ENCODE results near the gene NFYA.

The NFYA gene

GRCh38 chr6:41027241-41027640, 45.5 kb upstream of the NFYA start:
- Histone ChIP-seq H3K79me2 (ENCODE audit: insufficient read depth, low read length) (peaks cover 22% of the 10 kb centered on the region), H4K20me1 (ENCODE audit: insufficient read depth, low read length) (no peaks in the 10 kb centered on the region), H3K36me3 (ENCODE audit: insufficient read depth, low read length) (peaks cover 6% of the 10 kb centered on the region; the same call in 1 of the 2 replicates), H3K9me3 (ENCODE audit: insufficient read depth, low read length, severe bottlenecking) (no peaks in the 10 kb centered on the region), H3K27ac (ENCODE audit: low read length) (peak overlapping the region; percentile 98), H3K27me3 (ENCODE audit: insufficient read depth, low read length, poor library complexity) (no peaks in the 10 kb centered on the region), H2AFZ (ENCODE audit: low read depth, low read length) (peak overlapping the region; percentile 81), H3K4me1 (ENCODE audit: insufficient read depth, low read length) (peaks cover 39% of the 10 kb centered on the region), H3K9ac (ENCODE audit: low read depth, low read length) (peak overlapping the region; percentile 98), H3K4me3 (ENCODE audit: low read depth in 1 of 2, low read length in 2 of 2) (peak overlapping the region; percentile 30 to 65; a peak in 3 of 4 replicates), H3K4me2 (ENCODE audit: insufficient read depth, low read length) (peak overlapping the region; percentile 74)
- DNase-seq, result peak; percentile 58
- ATAC-seq (ENCODE audit: insufficient read depth, low read depth), result peak; percentile 22
- TF ChIP-seq EZH2 (IDR thresholded peaks at IDR 0.05; ENCODE audit: borderline replicate concordance, low read depth, low read length, severe bottlenecking), result no peak
- TF ChIP-seq, protein P1, sequence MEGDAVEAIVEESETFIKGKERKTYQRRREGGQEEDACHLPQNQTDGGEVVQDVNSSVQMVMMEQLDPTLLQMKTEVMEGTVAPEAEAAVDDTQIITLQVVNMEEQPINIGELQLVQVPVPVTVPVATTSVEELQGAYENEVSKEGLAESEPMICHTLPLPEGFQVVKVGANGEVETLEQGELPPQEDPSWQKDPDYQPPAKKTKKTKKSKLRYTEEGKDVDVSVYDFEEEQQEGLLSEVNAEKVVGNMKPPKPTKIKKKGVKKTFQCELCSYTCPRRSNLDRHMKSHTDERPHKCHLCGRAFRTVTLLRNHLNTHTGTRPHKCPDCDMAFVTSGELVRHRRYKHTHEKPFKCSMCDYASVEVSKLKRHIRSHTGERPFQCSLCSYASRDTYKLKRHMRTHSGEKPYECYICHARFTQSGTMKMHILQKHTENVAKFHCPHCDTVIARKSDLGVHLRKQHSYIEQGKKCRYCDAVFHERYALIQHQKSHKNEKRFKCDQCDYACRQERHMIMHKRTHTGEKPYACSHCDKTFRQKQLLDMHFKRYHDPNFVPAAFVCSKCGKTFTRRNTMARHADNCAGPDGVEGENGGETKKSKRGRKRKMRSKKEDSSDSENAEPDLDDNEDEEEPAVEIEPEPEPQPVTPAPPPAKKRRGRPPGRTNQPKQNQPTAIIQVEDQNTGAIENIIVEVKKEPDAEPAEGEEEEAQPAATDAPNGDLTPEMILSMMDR (IDR thresholded peaks at IDR 0.05; ENCODE audit: borderline replicate concordance, extremely low read depth, low read length, poor library complexity, severe bottlenecking), result no peak

GRCh38 chr6:41027799-41028560, 44.8 kb upstream of the NFYA start:
- DNase-seq (peak; percentile 94), ATAC-seq (ENCODE audit: insufficient read depth, low read depth) (peak; percentile 86)
- H3K9ac ChIP-seq (ENCODE audit: low read depth, low read length), result peak overlapping the region; percentile 98
- peaks cover 6% of the 10 kb centered on the region; the same call in 1 of the 2 replicates for H3K36me3 ChIP-seq (ENCODE audit: insufficient read depth, low read length)
- TF ChIP-seq, protein P1 (IDR thresholded peaks at IDR 0.05; ENCODE audit: borderline replicate concordance, extremely low read depth, low read length, poor library complexity, severe bottlenecking), result peak; percentile 99
- TF ChIP-seq EZH2 (IDR thresholded peaks at IDR 0.05; ENCODE audit: borderline replicate concordance, low read depth, low read length, severe bottlenecking), result no peak
- H3K4me2 ChIP-seq (ENCODE audit: insufficient read depth, low read length), result peak overlapping the region; percentile 74
- H2AFZ ChIP-seq (ENCODE audit: low read depth, low read length), result peak overlapping the region; percentile 81
- peak overlapping the region; percentile 30 to 65 for H3K4me3 ChIP-seq (ENCODE audit: low read depth in 1 of 2, low read length in 2 of 2)
- H3K4me1 ChIP-seq (ENCODE audit: insufficient read depth, low read length), result peaks cover 39% of the 10 kb centered on the region
- peaks cover 22% of the 10 kb centered on the region for H3K79me2 ChIP-seq (ENCODE audit: insufficient read depth, low read length)
- H4K20me1 ChIP-seq (ENCODE audit: insufficient read depth, low read length), result no peaks in the 10 kb centered on the region
- H3K9me3 ChIP-seq (ENCODE audit: insufficient read depth, low read length, severe bottlenecking), result no peaks in the 10 kb centered on the region
- H3K27ac ChIP-seq (ENCODE audit: low read length), result peak overlapping the region; percentile 98
- H3K27me3 ChIP-seq (ENCODE audit: insufficient read depth, low read length, poor library complexity), result no peaks in the 10 kb centered on the region

DNA sequence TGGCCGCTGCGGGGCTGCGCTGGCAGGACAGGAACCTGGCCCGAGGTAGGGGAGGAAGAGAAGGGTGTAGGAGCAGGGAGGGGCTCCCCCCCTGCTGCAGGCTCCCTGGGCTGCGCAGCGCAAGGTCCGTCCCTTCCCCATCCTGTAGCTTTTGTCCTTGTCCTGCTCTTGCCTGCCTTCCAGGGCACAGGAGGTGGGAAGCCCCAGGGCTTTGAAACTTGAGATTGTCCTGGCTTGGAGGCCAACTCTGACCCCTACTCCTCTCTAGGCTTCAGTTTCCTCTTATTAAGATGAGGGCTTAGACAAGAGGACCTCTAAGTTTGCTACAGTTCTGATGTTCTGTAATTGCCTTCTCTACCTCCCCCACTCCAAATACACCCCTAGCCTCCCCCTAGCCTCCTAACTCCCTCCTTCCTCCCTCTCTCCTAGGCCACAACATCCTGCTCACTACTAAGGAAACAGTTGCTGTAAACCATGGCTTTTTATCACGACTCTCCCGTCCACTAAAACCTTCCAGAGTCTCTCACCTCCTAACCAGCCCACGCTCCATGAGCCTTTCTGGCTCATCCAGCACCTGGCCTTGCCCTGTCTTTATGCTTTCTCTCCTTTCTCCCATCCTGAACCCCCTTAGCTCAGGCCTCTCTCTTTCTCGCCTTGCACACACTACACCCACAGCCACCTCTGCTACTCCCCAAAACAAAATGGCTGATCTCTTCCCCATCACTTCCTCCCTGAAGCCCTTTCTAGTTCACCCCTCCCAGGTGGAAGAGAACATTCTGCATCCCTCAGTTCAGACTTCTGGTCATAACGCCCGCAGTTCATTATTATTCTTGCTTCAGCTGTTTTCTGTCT, 44.0 kb upstream of the NFYA start:
- H3K36me3 ChIP-seq (ENCODE audit: insufficient read depth, low read length), result peaks cover 6% of the 10 kb centered on the region; the same call in 1 of the 2 replicates
- no peaks in the 10 kb centered on the region for H3K9me3 ChIP-seq (ENCODE audit: insufficient read depth, low read length, severe bottlenecking)
- no peaks in the 10 kb centered on the region for H4K20me1 ChIP-seq (ENCODE audit: insufficient read depth, low read length)
- H3K4me2 ChIP-seq (ENCODE audit: insufficient read depth, low read length), result peak overlapping the region; percentile 74
- peaks cover 22% of the 10 kb centered on the region for H3K79me2 ChIP-seq (ENCODE audit: insufficient read depth, low read length)
- no peak for TF ChIP-seq EZH2 (IDR thresholded peaks at IDR 0.05; ENCODE audit: borderline replicate concordance, low read depth, low read length, severe bottlenecking)
- TF ChIP-seq, protein P1 (IDR thresholded peaks at IDR 0.05; ENCODE audit: borderline replicate concordance, extremely low read depth, low read length, poor library complexity, severe bottlenecking), result no peak
- H3K27ac ChIP-seq (ENCODE audit: low read length), result peak overlapping the region; percentile 98
- H3K4me3 ChIP-seq (ENCODE audit: low read depth in 1 of 2, low read length in 2 of 2), result peak overlapping the region; percentile 30 to 65
- H2AFZ ChIP-seq (ENCODE audit: low read depth, low read length), result peak overlapping the region; percentile 81
- peak; percentile 61 for ATAC-seq (ENCODE audit: insufficient read depth, low read depth)
- peaks cover 39% of the 10 kb centered on the region for H3K4me1 ChIP-seq (ENCODE audit: insufficient read depth, low read length)
- H3K27me3 ChIP-seq (ENCODE audit: insufficient read depth, low read length, poor library complexity), result no peaks in the 10 kb centered on the region
- peak; percentile 73 for DNase-seq
- peak overlapping the region; percentile 98 for H3K9ac ChIP-seq (ENCODE audit: low read depth, low read length)
